ENCODE data around the gene FAM171A2. TPM values are rescaled to one million over a fixed set of nuclear protein-coding genes. Genes with fewer than 3 reads are reported as not detected.

Gene FAM171A2
- total RNA-seq, 1 experiment from 2014 or later = 7.6 TPM

GRCh38 chr17:44389723-44390202 lies 26.1 kb upstream of the FAM171A2 start:
- no peak overlapping the region for H3K27ac ChIP-seq (ENCODE audit: low read length)
- H3K36me3 ChIP-seq (ENCODE audit: control insufficient read depth, insufficient read depth, low read length) = no peaks in the 10 kb centered on the region
- intact Hi-C loops (cut with micrococcal nuclease; ENCODE audit: unreplicated experiment) = no loop called here
- no peak for TF ChIP-seq SIN3A (IDR thresholded peaks at IDR 0.05; ENCODE audit: borderline replicate concordance, insufficient read depth, low read depth, low read length)
- TF ChIP-seq, protein P1, sequence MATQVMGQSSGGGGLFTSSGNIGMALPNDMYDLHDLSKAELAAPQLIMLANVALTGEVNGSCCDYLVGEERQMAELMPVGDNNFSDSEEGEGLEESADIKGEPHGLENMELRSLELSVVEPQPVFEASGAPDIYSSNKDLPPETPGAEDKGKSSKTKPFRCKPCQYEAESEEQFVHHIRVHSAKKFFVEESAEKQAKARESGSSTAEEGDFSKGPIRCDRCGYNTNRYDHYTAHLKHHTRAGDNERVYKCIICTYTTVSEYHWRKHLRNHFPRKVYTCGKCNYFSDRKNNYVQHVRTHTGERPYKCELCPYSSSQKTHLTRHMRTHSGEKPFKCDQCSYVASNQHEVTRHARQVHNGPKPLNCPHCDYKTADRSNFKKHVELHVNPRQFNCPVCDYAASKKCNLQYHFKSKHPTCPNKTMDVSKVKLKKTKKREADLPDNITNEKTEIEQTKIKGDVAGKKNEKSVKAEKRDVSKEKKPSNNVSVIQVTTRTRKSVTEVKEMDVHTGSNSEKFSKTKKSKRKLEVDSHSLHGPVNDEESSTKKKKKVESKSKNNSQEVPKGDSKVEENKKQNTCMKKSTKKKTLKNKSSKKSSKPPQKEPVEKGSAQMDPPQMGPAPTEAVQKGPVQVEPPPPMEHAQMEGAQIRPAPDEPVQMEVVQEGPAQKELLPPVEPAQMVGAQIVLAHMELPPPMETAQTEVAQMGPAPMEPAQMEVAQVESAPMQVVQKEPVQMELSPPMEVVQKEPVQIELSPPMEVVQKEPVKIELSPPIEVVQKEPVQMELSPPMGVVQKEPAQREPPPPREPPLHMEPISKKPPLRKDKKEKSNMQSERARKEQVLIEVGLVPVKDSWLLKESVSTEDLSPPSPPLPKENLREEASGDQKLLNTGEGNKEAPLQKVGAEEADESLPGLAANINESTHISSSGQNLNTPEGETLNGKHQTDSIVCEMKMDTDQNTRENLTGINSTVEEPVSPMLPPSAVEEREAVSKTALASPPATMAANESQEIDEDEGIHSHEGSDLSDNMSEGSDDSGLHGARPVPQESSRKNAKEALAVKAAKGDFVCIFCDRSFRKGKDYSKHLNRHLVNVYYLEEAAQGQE (IDR thresholded peaks at IDR 0.05; ENCODE audit: insufficient read depth in 1 of 2, low read depth in 2 of 2, low read length in 1 of 2) = no peak
- no peak for TF ChIP-seq POLR2AphosphoS5 (IDR thresholded peaks at IDR 0.05; ENCODE audit: low read depth, low read length)
- TF ChIP-seq TCF7L2 (IDR thresholded peaks at IDR 0.05; ENCODE audit: low read depth, low read length) = no peak
- TF ChIP-seq, protein P2, sequence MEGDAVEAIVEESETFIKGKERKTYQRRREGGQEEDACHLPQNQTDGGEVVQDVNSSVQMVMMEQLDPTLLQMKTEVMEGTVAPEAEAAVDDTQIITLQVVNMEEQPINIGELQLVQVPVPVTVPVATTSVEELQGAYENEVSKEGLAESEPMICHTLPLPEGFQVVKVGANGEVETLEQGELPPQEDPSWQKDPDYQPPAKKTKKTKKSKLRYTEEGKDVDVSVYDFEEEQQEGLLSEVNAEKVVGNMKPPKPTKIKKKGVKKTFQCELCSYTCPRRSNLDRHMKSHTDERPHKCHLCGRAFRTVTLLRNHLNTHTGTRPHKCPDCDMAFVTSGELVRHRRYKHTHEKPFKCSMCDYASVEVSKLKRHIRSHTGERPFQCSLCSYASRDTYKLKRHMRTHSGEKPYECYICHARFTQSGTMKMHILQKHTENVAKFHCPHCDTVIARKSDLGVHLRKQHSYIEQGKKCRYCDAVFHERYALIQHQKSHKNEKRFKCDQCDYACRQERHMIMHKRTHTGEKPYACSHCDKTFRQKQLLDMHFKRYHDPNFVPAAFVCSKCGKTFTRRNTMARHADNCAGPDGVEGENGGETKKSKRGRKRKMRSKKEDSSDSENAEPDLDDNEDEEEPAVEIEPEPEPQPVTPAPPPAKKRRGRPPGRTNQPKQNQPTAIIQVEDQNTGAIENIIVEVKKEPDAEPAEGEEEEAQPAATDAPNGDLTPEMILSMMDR (IDR thresholded peaks at IDR 0.05) = no peak
- no peaks in the 10 kb centered on the region for H3K27me3 ChIP-seq (ENCODE audit: control insufficient read depth, insufficient read depth, low read length)
- no peaks in the 10 kb centered on the region for H3K9me3 ChIP-seq (ENCODE audit: control insufficient read depth, insufficient read depth, low read depth, low read length)
- POLR2A ChIA-PET = no interaction called here
- peaks cover 2% of the 10 kb centered on the region; the same call in 1 of the 2 replicates for H3K4me1 ChIP-seq (ENCODE audit: control insufficient read depth, insufficient read depth, low read length)
- CTCF ChIA-PET = no interaction called here
- DNase-seq (ENCODE audit: low read depth, low spot score) = no peak
- in situ Hi-C loops (cut with HindIII; ENCODE audit: low pct_unique_long_range_greater_than_20kb, low sequenced_read_pairs) = no loop called here
- ATAC-seq = no peak
- no peak overlapping the region for H3K4me3 ChIP-seq (ENCODE audit: low read depth in 2 of 2, low read length in 2 of 2)
- BruUV-seq (replicated peaks) = no TSS peak

GRCh38 chr17:44389281-44389680 lies 25.6 kb upstream of the FAM171A2 start, which contains the start of gene ITGA2B:
Gene ITGA2B (minus strand): TSS chr17:44389649. CDS start chr17:44389473, 176 bp downstream.
- in situ Hi-C loops (cut with HindIII; ENCODE audit: low pct_unique_long_range_greater_than_20kb, low sequenced_read_pairs) = no loop called here
- TF ChIP-seq, protein P1 (IDR thresholded peaks at IDR 0.05; ENCODE audit: insufficient read depth in 1 of 2, low read depth in 2 of 2, low read length in 1 of 2) = no peak
- TF ChIP-seq, protein P2 (IDR thresholded peaks at IDR 0.05) = no peak
- TF ChIP-seq POLR2AphosphoS5 (IDR thresholded peaks at IDR 0.05; ENCODE audit: low read depth, low read length) (no peak), SIN3A (IDR thresholded peaks at IDR 0.05; ENCODE audit: borderline replicate concordance, insufficient read depth, low read depth, low read length) (no peak), TCF7L2 (IDR thresholded peaks at IDR 0.05; ENCODE audit: low read depth, low read length) (no peak)
- POLR2A ChIA-PET = no interaction called here

More at GRCh38 chr17:44389281-44389680, 25.6 kb upstream of the FAM171A2 start, which contains the start of gene ITGA2B:
- CTCF ChIA-PET = no interaction called here
- no peak for DNase-seq (ENCODE audit: low read depth, low spot score)
- Histone ChIP-seq H3K36me3 (ENCODE audit: control insufficient read depth, insufficient read depth, low read length) (no peaks in the 10 kb centered on the region), H3K9me3 (ENCODE audit: control insufficient read depth, insufficient read depth, low read depth, low read length) (no peaks in the 10 kb centered on the region), H3K4me1 (ENCODE audit: control insufficient read depth, insufficient read depth, low read length) (peaks cover 2% of the 10 kb centered on the region; the same call in 1 of the 2 replicates), H3K27me3 (ENCODE audit: control insufficient read depth, insufficient read depth, low read length) (no peaks in the 10 kb centered on the region), H3K4me3 (ENCODE audit: low read depth in 2 of 2, low read length in 2 of 2) (no peak within 1 kb of the TSS), H3K27ac (ENCODE audit: low read length) (no peak within 1 kb of the TSS)
- ATAC-seq = no peak
- BruUV-seq (replicated peaks) = no TSS peak
- intact Hi-C loops (cut with micrococcal nuclease; ENCODE audit: unreplicated experiment) = no loop called here
